Panc1 (cell line): ENCODE results near the gene CDH12.

Source experiments
- POLR2AphosphoS5 ChIP-seq: IDR thresholded peaks from 2 replicates; pipeline ENCODE4 v1.6.1; 2012; ENCODE audit warnings: mild to moderate bottlenecking, low read depth, low read length, moderate library complexity
- SIN3A ChIP-seq: IDR thresholded peaks from 2 replicates; pipeline ENCODE4 v1.6.1; 2012; ENCODE audit warnings: low read depth, mild to moderate bottlenecking, low read length, moderate library complexity, borderline replicate concordance; ENCODE audit not compliant: insufficient read depth
- TF ChIP-seq, protein P1 (sequence below): fragments of 450-650 bp; IDR thresholded peaks from 2 replicates; pipeline ENCODE4 v1.5.1; 2017; ENCODE audit warnings: mild to moderate bottlenecking
- TF ChIP-seq, protein P2 (sequence below), 2 experiments: IDR thresholded peaks; 2 replicates each; pipeline ENCODE4 v1.6.1; 2011 to 2012; ENCODE audit warnings: low read depth in 2 of 2, control low read depth in 1 of 2, low read length in 1 of 2, mild to moderate bottlenecking in 1 of 2, moderate library complexity in 1 of 2; ENCODE audit not compliant: insufficient read depth in 1 of 2

DNA sequence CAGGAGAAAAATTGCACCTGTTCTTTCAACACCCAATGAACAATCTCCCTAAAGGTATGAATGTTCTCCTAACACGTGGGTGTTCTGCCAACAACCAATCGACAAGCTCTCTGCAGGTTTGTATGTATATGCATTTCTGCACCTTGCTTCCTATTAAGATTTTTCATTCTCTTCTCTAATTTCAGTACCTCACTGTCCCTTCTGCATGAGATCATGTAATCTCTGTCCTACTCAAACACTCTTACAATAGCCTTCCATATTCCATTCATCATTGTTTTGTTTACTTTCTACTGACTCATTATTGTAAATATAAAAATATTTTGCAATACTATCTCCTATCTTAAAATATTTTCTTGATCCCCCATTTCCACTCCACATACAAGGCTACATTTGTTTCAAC is 382.0 kb downstream of the CDH12 start:
- TF ChIP-seq, protein P1, sequence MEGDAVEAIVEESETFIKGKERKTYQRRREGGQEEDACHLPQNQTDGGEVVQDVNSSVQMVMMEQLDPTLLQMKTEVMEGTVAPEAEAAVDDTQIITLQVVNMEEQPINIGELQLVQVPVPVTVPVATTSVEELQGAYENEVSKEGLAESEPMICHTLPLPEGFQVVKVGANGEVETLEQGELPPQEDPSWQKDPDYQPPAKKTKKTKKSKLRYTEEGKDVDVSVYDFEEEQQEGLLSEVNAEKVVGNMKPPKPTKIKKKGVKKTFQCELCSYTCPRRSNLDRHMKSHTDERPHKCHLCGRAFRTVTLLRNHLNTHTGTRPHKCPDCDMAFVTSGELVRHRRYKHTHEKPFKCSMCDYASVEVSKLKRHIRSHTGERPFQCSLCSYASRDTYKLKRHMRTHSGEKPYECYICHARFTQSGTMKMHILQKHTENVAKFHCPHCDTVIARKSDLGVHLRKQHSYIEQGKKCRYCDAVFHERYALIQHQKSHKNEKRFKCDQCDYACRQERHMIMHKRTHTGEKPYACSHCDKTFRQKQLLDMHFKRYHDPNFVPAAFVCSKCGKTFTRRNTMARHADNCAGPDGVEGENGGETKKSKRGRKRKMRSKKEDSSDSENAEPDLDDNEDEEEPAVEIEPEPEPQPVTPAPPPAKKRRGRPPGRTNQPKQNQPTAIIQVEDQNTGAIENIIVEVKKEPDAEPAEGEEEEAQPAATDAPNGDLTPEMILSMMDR, result no peak
- TF ChIP-seq SIN3A (no peak), POLR2AphosphoS5 (no peak)
- TF ChIP-seq, protein P2, sequence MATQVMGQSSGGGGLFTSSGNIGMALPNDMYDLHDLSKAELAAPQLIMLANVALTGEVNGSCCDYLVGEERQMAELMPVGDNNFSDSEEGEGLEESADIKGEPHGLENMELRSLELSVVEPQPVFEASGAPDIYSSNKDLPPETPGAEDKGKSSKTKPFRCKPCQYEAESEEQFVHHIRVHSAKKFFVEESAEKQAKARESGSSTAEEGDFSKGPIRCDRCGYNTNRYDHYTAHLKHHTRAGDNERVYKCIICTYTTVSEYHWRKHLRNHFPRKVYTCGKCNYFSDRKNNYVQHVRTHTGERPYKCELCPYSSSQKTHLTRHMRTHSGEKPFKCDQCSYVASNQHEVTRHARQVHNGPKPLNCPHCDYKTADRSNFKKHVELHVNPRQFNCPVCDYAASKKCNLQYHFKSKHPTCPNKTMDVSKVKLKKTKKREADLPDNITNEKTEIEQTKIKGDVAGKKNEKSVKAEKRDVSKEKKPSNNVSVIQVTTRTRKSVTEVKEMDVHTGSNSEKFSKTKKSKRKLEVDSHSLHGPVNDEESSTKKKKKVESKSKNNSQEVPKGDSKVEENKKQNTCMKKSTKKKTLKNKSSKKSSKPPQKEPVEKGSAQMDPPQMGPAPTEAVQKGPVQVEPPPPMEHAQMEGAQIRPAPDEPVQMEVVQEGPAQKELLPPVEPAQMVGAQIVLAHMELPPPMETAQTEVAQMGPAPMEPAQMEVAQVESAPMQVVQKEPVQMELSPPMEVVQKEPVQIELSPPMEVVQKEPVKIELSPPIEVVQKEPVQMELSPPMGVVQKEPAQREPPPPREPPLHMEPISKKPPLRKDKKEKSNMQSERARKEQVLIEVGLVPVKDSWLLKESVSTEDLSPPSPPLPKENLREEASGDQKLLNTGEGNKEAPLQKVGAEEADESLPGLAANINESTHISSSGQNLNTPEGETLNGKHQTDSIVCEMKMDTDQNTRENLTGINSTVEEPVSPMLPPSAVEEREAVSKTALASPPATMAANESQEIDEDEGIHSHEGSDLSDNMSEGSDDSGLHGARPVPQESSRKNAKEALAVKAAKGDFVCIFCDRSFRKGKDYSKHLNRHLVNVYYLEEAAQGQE (IDR thresholded peaks at IDR 0.05; ENCODE audit: insufficient read depth in 1 of 2, low read depth in 2 of 2, low read length in 1 of 2), result no peak
